Esophagus muscularis mucosa (tissue), 4 donors: ENCODE results near the gene FSHR. TPM values are rescaled to one million over a fixed set of nuclear protein-coding genes. Genes with fewer than 3 reads are reported as not detected.
A peak's percentile ranks its signal among the peaks of the same experiment; 100 is the strongest.

Experiments
- DNase-seq: peaks from one replicate; pipeline ENCODE4 v3.0.0-alpha.2; 2017; ENCODE audit errors: extremely low spot score
- H3K27ac ChIP-seq, 4 donors: fragments of 200-600 bp; sonication (generic); replicated peaks in 1 of 4; 1 replicate in 3 of 4; 2 replicates in 1 of 4; pipeline ENCODE4 v1.5.1; 2016 to 2019; ENCODE audit warnings: mild to moderate bottlenecking in 1 of 4
- H3K27me3 ChIP-seq, 4 donors: fragments of 200-600 bp; sonication (generic); one replicate each; pipeline versions ENCODE4 v1.5.1 to v1.6.0; 2016 to 2019
- H3K36me3 ChIP-seq, 4 donors: fragments of 200-600 bp; sonication (generic); one replicate each; pipeline ENCODE4 v1.5.1; 2016 to 2019
- H3K4me1 ChIP-seq, 4 donors: fragments of 200-600 bp; sonication (generic); one replicate each; pipeline ENCODE4 v1.5.1; 2016 to 2019
- H3K4me3 ChIP-seq, 4 donors: fragments of 200-600 bp; sonication (generic); 1 replicate in 2 of 4; 2 replicates in 2 of 4; pipeline ENCODE4 v1.5.1; 2016 to 2019; ENCODE audit warnings: mild to moderate bottlenecking in 4 of 4, moderate library complexity in 1 of 4
- H3K9me3 ChIP-seq, 4 donors: fragments of 200-600 bp; sonication (generic); 1 replicate in 3 of 4; 2 replicates in 1 of 4; pipeline ENCODE4 v1.5.1; 2016 to 2019
- CTCF ChIP-seq, 3 experiments: fragments of 200-600 bp in 2 of 3; fragments of 450-650 bp in 1 of 3; sonication (generic) in 2 of 3; IDR thresholded peaks; one replicate each; pipeline ENCODE4 v1.5.1; 2017 to 2019; ENCODE audit warnings: antibody characterized with exemption in 3 of 3, mild to moderate bottlenecking in 2 of 3, moderate library complexity in 1 of 3
- EP300 ChIP-seq: sonication (generic); formaldehyde crosslinking; IDR thresholded peaks from one replicate; pipeline ENCODE4 v1.6.1; 2017; ENCODE audit warnings: antibody characterized with exemption
- POLR2A ChIP-seq: fragments of 450-650 bp; IDR thresholded peaks from one replicate; pipeline ENCODE4 v1.6.1; 2017; ENCODE audit warnings: antibody characterized with exemption, moderate library complexity, mild to moderate bottlenecking, low read depth
- POLR2AphosphoS5 ChIP-seq, 2 donors: sonication (generic); formaldehyde crosslinking; IDR thresholded peaks; one replicate each; pipeline ENCODE4 v1.6.1; 2017; ENCODE audit warnings: antibody characterized with exemption in 2 of 2
- WGBS: methylation state at CpG from one replicate; pipeline ENCODE4 v1.1.5; 2018; 5-methylcytosine and 5-hydroxymethylcytosine counted together
- intact Hi-C: fragments of 100-400 bp; cut with DNase I; formaldehyde crosslinking; loops from one replicate; pipeline ENCODE4 v1.15.1; 2023
- total RNA-seq, 4 donors: library from RNA; depleted of rRNA; stranded (reverse); fragments of >200 nt; gene quantifications; one replicate each; pipeline versions ENCODE4 v1.1.0 to v1.2.1, GENCODE V29; 2016

The FSHR gene
- total RNA-seq, 4 donors from 2014 or later = not detected

GRCh38 chr2:49044350-49045079 lies 109.8 kb downstream of the FSHR start:
- Histone ChIP-seq H3K9me3 (no peaks in the 10 kb centered on the region), H3K27me3 (no peaks in the 10 kb centered on the region), H3K27ac (no peak overlapping the region), H3K4me1 (peaks cover 0 to 15% (median 10%) of the 10 kb centered on the region in 4 donors), H3K36me3 (no peaks in the 10 kb centered on the region), H3K4me3 (no peak overlapping the region)
- DNase-seq = no peak
- WGBS = 33% methylated on average over 1 of the region's 1 CpG
- TF ChIP-seq EP300 (no peak), POLR2AphosphoS5 (IDR thresholded peaks at IDR 0.05) (no peak), CTCF (IDR thresholded peaks at IDR 0.05) (peak in 1 of 3 experiments; percentile 22), POLR2A (no peak)
- intact Hi-C loops = no loop called here

- Histone ChIP-seq H3K4me1 (peaks cover 0 to 15% (median 10%) of the 10 kb centered on the region in 4 donors), H3K36me3 (no peaks in the 10 kb centered on the region), H3K27ac (no peak overlapping the region), H3K4me3 (no peak overlapping the region), H3K9me3 (no peaks in the 10 kb centered on the region), H3K27me3 (no peaks in the 10 kb centered on the region)
- intact Hi-C loops = no loop called here
- TF ChIP-seq POLR2A (no peak), EP300 (no peak), CTCF (IDR thresholded peaks at IDR 0.05) (no peak), POLR2AphosphoS5 (IDR thresholded peaks at IDR 0.05) (no peak)
- 90% methylated on average over 5 of the region's 5 CpGs for WGBS
- DNase-seq = no peak
Observed at GRCh38 chr2:49043405-49043982, 110.8 kb downstream of the FSHR start.

GRCh38 chr2:49042488-49042887 lies 111.8 kb downstream of the FSHR start:
- intact Hi-C loops = no loop called here
- 50% methylated on average over 1 of the region's 1 CpG for WGBS

GRCh38 chr2:49041061-49041460 lies 113.3 kb downstream of the FSHR start:
- Histone ChIP-seq H3K27me3 (no peaks in the 10 kb centered on the region), H3K27ac (no peak overlapping the region), H3K4me1 (peaks cover 0 to 15% (median 10%) of the 10 kb centered on the region in 4 donors), H3K4me3 (no peak overlapping the region), H3K9me3 (no peaks in the 10 kb centered on the region), H3K36me3 (no peaks in the 10 kb centered on the region)
- TF ChIP-seq EP300 = no peak
- TF ChIP-seq POLR2AphosphoS5 (IDR thresholded peaks at IDR 0.05) = no peak
- TF ChIP-seq CTCF (IDR thresholded peaks at IDR 0.05) = no peak
- no peak for TF ChIP-seq POLR2A
- no peak for DNase-seq
- 66% methylated on average over 4 of the region's 4 CpGs for WGBS
- intact Hi-C loops = no loop called here

More at GRCh38 chr2:49042488-49042887, 111.8 kb downstream of the FSHR start:
- Histone ChIP-seq H3K4me3 (no peak overlapping the region), H3K9me3 (no peaks in the 10 kb centered on the region), H3K36me3 (no peaks in the 10 kb centered on the region), H3K4me1 (peaks cover 0 to 15% (median 10%) of the 10 kb centered on the region in 4 donors), H3K27ac (no peak overlapping the region), H3K27me3 (no peaks in the 10 kb centered on the region)
- DNase-seq = no peak
- TF ChIP-seq POLR2AphosphoS5 (IDR thresholded peaks at IDR 0.05) (no peak), POLR2A (no peak), CTCF (IDR thresholded peaks at IDR 0.05) (no peak), EP300 (no peak)
